AG04449 (cell line): ENCODE measurements around the gene SMOC2.

ENCODE experiments used
- CTCF ChIA-PET: fragments of 350-600 bp; formaldehyde crosslinking; extraction: SDS; loops from one replicate; lab custom pipeline; 2021; ENCODE audit warnings: antibody characterized with exemption; lab: Yijun Ruan, JAX
- POLR2A ChIA-PET: fragments of 400-600, 350-600 bp; formaldehyde crosslinking; extraction: SDS; loops from one replicate; lab custom pipeline; 2020; ENCODE audit warnings: antibody characterized with exemption, inconsistent platforms; lab: Yijun Ruan, JAX
- DNase-seq: peaks from one replicate; pipeline ENCODE4 v3.0.0-alpha.2; 2010; ENCODE audit warnings: low read depth, low spot score
- H3K4me3 ChIP-seq: 2 replicates; pipeline ENCODE4 v1.5.1; 2011; ENCODE audit warnings: low read depth, mild to moderate bottlenecking, control low read depth, low read length
- CTCF ChIP-seq: IDR thresholded peaks from one replicate; pipeline ENCODE4 v1.5.1; 2011; ENCODE audit warnings: mild to moderate bottlenecking, moderate library complexity, low read length, control low read depth, inconsistent platforms; ENCODE audit not compliant: insufficient read depth; ENCODE audit errors: missing control alignments

SMOC2 gene

GRCh38 chr6:168456907-168457652, 16.1 kb downstream of the SMOC2 start:
- no peak for DNase-seq
- ChIA-PET POLR2A (no interaction called here), CTCF (no interaction called here)
- TF ChIP-seq CTCF = no peak
- H3K4me3 ChIP-seq = no peak overlapping the region

- no peak for DNase-seq
- TF ChIP-seq CTCF = no peak
- H3K4me3 ChIP-seq = no peak overlapping the region
- ChIA-PET POLR2A (no interaction called here), CTCF (no interaction called here)
Observed at GRCh38 chr6:168457653-168457934, 16.6 kb downstream of the SMOC2 start.

- no peak overlapping the region for H3K4me3 ChIP-seq
- DNase-seq = no peak
- CTCF ChIA-PET = no interaction called here
- TF ChIP-seq CTCF = no peak
- POLR2A ChIA-PET = no interaction called here
Observed at GRCh38 chr6:168458101-168458500, 17.1 kb downstream of the SMOC2 start.

- TF ChIP-seq CTCF = no peak
- no peak overlapping the region for H3K4me3 ChIP-seq
- no peak for DNase-seq
- POLR2A ChIA-PET = no interaction called here
- CTCF ChIA-PET = no interaction called here
Observed at GRCh38 chr6:168459572-168459971, 18.6 kb downstream of the SMOC2 start.

GRCh38 chr6:168462289-168462853, 21.4 kb downstream of the SMOC2 start:
- no peak overlapping the region for H3K4me3 ChIP-seq
- CTCF ChIA-PET = no interaction called here
- POLR2A ChIA-PET = no interaction called here
- no peak for TF ChIP-seq CTCF
- DNase-seq = no peak

GRCh38 chr6:168464546-168464945, 23.6 kb downstream of the SMOC2 start:
- DNase-seq = no peak
- no peak for TF ChIP-seq CTCF
- CTCF ChIA-PET = no interaction called here
- POLR2A ChIA-PET = no interaction called here
- no peak overlapping the region for H3K4me3 ChIP-seq
